Tibial nerve (tissue), 4 donors: Measurements from ENCODE around the gene SOCS7.

Source experiments
- CTCF ChIP-seq, 5 experiments: fragments of 200-600 bp in 3 of 5; fragments of 450-650 bp in 2 of 5; sonication (generic) in 3 of 5; IDR thresholded peaks; one replicate each; pipeline ENCODE4 v1.5.1; 2016 to 2019; ENCODE audit warnings: antibody characterized with exemption in 5 of 5, mild to moderate bottlenecking in 3 of 5, moderate library complexity in 2 of 5
- EP300 ChIP-seq, 2 donors: sonication (generic); formaldehyde crosslinking; IDR thresholded peaks; one replicate each; pipeline ENCODE4 v1.6.1; 2017; ENCODE audit warnings: antibody characterized with exemption in 2 of 2, mild to moderate bottlenecking in 1 of 2

DNA sequence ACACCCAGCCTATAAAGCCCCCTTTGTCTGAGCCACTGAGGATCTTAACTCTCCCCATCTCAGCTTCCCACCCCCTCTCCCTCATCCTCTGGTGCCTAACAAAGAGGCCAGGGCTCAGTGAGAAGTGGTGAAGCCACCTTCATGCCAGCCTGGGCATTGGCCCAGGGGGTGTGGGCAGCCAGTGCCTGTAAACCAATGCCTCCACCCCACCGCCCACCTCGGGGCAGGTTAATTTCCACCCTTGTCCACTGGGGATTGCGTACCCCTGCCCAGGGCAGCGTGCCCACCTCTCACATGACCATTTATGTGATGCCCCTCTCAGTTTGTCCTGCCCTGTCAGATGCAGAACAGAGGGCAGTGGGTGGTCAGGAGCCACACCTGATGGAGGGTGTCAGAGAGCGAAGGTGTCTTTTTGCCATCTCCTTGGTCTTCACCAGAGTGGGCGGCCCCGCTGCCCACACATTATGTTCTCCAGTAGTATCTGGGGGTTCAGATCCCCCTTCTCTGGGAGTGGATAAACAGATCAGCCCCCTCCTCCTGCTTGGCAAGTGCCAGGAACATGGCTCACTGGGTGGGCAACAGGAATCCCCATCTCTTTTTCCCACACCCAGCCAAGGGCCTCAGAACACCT is 66.5 kb downstream of the SOCS7 start:
- no peak for TF ChIP-seq CTCF (IDR thresholded peaks at IDR 0.05)
- TF ChIP-seq EP300 (IDR thresholded peaks at IDR 0.05): no peak
